ENCODE results near the gene KDSR. TPM values are rescaled to one million over a fixed set of nuclear protein-coding genes. Genes with fewer than 3 reads are reported as not detected.

KDSR gene
- total RNA-seq, 2 experiments from 2014 or later, result 75.2 to 81.5 TPM

GRCh38 chr18:63318889-63319382 lies 48.1 kb downstream of the KDSR start:
- no peaks in the 10 kb centered on the region for H3K9me3 Mint-ChIP-seq
- peaks cover 36% of the 10 kb centered on the region for H3K4me1 Mint-ChIP-seq (ENCODE audit: low read depth)
- peak overlapping the region; percentile 97 for H3K27ac Mint-ChIP-seq
- peak overlapping the region; percentile 98 for H3K4me3 Mint-ChIP-seq
- H3K27me3 Mint-ChIP-seq (ENCODE audit: low read depth), result no peaks in the 10 kb centered on the region
- H3K36me3 Mint-ChIP-seq (ENCODE audit: low read depth), result peaks cover 32% of the 10 kb centered on the region
- intact Hi-C loops (cut with micrococcal nuclease), result loop anchor here (1.0 to 2.0 kb wide), 8 partner anchors 106 to 1132 kb away; partner anchors contain the start of genes PHLPP1, PIGN, RELCH and ZCCHC2
- no peak for DNase-seq
- CTCF ChIA-PET, result interaction anchor here (1.1 to 3.6 kb wide), 26 partner anchors 11 to 304 kb away, joined by 3 to 84 read pairs (median 10); no protein-coding TSS in a partner anchor

GRCh38 chr18:63317982-63318888 lies 48.8 kb downstream of the KDSR start:
- Mint-ChIP-seq H3K27me3 (ENCODE audit: low read depth) (no peaks in the 10 kb centered on the region), H3K4me1 (ENCODE audit: low read depth) (peaks cover 42% of the 10 kb centered on the region), H3K4me3 (peak overlapping the region; percentile 98), H3K36me3 (ENCODE audit: low read depth) (peaks cover 35% of the 10 kb centered on the region), H3K27ac (peak overlapping the region; percentile 97), H3K9me3 (no peaks in the 10 kb centered on the region)
- intact Hi-C loops (cut with micrococcal nuclease), result loop anchor here (1.0 to 2.0 kb wide), 9 partner anchors 9 to 1131 kb away; partner anchors contain the start of genes PHLPP1, PIGN, RELCH and ZCCHC2
- CTCF ChIA-PET, result interaction anchor here (0.6 to 3.6 kb wide), 50 partner anchors 11 to 305 kb away, joined by 3 to 84 read pairs (median 4); no protein-coding TSS in a partner anchor
- peak; percentile 93 for DNase-seq

DNA sequence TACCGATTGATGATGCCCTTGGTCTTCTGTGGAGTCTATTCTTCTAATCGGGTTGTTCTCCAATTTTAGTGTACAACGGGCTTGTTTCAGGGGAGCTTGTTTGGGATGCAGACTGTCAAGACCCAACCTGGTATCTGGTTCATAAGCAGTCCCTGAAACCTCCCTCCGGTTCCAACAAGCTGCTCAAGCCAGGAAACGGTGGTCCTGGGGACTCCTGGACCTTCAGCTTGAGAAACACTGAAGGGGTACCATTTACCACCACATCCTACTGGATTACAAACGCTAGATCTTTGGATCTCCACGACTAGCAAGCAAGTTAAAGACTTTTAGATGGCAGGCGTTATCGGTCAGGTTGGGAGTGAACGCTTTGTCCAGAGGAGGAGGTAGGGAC lies 49.5 kb downstream of the KDSR start:
- no peaks in the 10 kb centered on the region for H3K27me3 Mint-ChIP-seq (ENCODE audit: low read depth)
- intact Hi-C loops (cut with micrococcal nuclease), result loop anchor here (1.0 kb wide), 1 partner anchor 8 kb away; no protein-coding TSS in a partner anchor

DNA sequence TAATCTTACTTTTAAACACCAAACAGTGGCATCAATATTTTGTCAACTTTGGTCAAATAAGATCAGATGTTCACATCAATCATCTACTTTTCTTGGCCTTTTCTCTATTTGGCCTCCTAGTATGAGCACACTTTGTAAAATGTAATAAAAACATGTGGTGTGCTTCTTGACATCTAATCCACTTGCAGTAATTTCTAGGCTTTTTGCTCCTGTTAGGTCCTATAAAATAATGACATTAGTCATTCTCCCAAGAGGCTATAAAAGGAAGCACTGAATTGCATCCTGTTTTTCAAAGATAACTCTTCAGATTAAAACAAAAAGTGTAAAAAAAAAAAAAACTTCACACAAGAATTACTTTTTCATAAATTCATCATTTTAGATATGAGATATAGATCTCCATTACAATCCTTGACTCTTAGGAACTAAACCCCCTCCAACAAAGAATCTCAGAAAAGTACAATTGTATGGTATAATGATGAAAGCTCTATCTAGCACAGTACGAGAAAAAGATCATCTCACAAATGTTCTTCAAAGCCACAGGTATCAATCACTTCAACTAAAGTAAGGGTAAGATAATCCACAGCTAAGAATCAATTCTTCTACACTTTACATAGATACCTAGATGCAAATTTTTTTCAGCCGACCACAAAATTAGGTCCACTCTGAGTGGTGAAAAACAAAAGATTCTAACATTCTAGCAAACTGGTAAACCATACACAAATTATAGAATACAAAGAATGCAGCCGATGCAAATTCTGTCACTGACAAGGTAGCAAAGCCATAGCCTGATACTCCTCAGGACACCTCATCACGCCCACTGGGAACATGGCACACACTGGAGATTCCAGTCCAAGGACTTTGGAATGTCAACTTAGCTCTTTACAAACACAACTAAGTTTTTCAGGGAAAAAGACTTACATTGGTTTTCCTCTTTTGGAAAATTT lies 50.1 kb downstream of the KDSR start:
- DNase-seq, result no peak
- peaks cover 45% of the 10 kb centered on the region for H3K4me1 Mint-ChIP-seq (ENCODE audit: low read depth)
- CTCF ChIA-PET, result interaction anchor here (0.6 to 3.6 kb wide), 32 partner anchors 9 to 304 kb away, joined by 3 to 84 read pairs (median 6); no protein-coding TSS in a partner anchor
- peak overlapping the region; percentile 98 for H3K4me3 Mint-ChIP-seq
- no peaks in the 10 kb centered on the region for H3K9me3 Mint-ChIP-seq
- no peaks in the 10 kb centered on the region for H3K27me3 Mint-ChIP-seq (ENCODE audit: low read depth)
- peak overlapping the region; percentile 91 for H3K27ac Mint-ChIP-seq
- intact Hi-C loops (cut with micrococcal nuclease), result loop anchor here (1.0 kb wide), 2 partner anchors 8 to 29 kb away; no protein-coding TSS in a partner anchor
- H3K36me3 Mint-ChIP-seq (ENCODE audit: low read depth), result peaks cover 35% of the 10 kb centered on the region

More for the DNA sequence above, 49.5 kb downstream of the KDSR start:
- peak overlapping the region; percentile 98 for H3K4me3 Mint-ChIP-seq
- H3K4me1 Mint-ChIP-seq (ENCODE audit: low read depth), result peaks cover 44% of the 10 kb centered on the region
- DNase-seq, result no peak
- CTCF ChIA-PET, result interaction anchor here (0.6 to 3.6 kb wide), 42 partner anchors 10 to 304 kb away, joined by 3 to 84 read pairs (median 5); no protein-coding TSS in a partner anchor
- H3K27ac Mint-ChIP-seq, result peak overlapping the region; percentile 91
- no peaks in the 10 kb centered on the region for H3K9me3 Mint-ChIP-seq
- peaks cover 35% of the 10 kb centered on the region for H3K36me3 Mint-ChIP-seq (ENCODE audit: low read depth)

DNA sequence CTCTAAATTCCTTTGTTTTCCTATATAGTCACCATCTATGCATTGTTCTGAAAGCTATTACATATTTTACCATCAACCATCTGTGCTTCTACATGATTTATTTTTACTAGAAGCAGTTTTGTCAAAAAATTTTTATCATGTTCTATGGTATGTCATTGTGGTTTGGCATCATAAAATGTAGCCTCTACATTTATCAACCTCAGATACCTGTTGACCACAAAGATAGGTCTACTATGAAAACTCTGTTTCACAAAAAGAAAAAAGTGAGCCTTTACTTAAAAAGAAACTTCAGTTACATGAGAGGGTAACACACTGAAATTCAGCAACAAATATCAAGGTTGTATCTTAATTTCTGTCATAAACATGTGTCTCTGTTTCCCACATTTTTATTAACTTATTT lies 51.1 kb downstream of the KDSR start:
- Mint-ChIP-seq H3K27ac (peak overlapping the region; percentile 91), H3K27me3 (ENCODE audit: low read depth) (no peaks in the 10 kb centered on the region)

DNA sequence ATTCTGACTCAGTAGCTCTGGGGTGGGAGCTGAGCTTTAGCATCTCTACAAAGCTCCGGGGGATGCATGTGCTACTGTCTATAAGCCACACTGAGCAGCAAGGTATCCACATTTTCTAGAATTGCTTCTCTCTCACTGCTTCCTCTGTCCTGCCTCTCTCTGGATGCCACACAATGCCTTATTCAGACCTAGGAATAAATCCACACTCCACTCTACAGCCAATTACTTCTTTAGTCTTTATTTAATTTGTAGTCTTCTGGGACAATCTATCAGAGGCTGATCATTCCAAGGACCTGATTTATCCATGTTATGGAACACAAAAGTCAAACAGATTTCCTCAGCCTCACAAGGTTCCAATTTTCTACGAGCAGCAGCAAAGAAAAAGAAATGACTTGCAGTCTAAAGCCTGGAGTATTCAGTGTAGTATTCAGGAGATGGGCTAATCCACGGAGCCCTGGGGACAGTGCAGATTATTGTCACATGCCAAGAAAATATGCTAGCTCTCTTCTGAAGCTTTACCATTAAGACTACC lies 51.8 kb downstream of the KDSR start:
- Mint-ChIP-seq H3K36me3 (ENCODE audit: low read depth) (peaks cover 36% of the 10 kb centered on the region), H3K4me1 (ENCODE audit: low read depth) (peaks cover 53% of the 10 kb centered on the region), H3K9me3 (no peaks in the 10 kb centered on the region), H3K4me3 (peak overlapping the region; percentile 98), H3K27ac (peak overlapping the region; percentile 57), H3K27me3 (ENCODE audit: low read depth) (no peaks in the 10 kb centered on the region)
- CTCF ChIA-PET, result interaction anchor here (0.7 to 2.8 kb wide), 11 partner anchors 7 to 299 kb away, joined by 3 to 19 read pairs (median 3); no protein-coding TSS in a partner anchor
- no peak for DNase-seq
- intact Hi-C loops (cut with micrococcal nuclease), result loop anchor here (2.0 kb wide), 1 partner anchor 46 kb away; no protein-coding TSS in a partner anchor

More for the DNA sequence above, 51.1 kb downstream of the KDSR start:
- CTCF ChIA-PET, result interaction anchor here (0.8 to 2.8 kb wide), 8 partner anchors 8 to 300 kb away, joined by 3 to 19 read pairs (median 10); no protein-coding TSS in a partner anchor
- Mint-ChIP-seq H3K4me3 (peak overlapping the region; percentile 98), H3K9me3 (no peaks in the 10 kb centered on the region), H3K36me3 (ENCODE audit: low read depth) (peaks cover 35% of the 10 kb centered on the region), H3K4me1 (ENCODE audit: low read depth) (peaks cover 50% of the 10 kb centered on the region)
- no peak for DNase-seq
- intact Hi-C loops (cut with micrococcal nuclease), result loop anchor here (1.0 to 2.0 kb wide), 2 partner anchors 28 to 47 kb away; no protein-coding TSS in a partner anchor

GRCh38 chr18:63314062-63314790 lies 52.8 kb downstream of the KDSR start:
- no peaks in the 10 kb centered on the region for H3K9me3 Mint-ChIP-seq
- peaks cover 60% of the 10 kb centered on the region for H3K4me1 Mint-ChIP-seq (ENCODE audit: low read depth)
- no peaks in the 10 kb centered on the region for H3K27me3 Mint-ChIP-seq (ENCODE audit: low read depth)
- peaks cover 37% of the 10 kb centered on the region for H3K36me3 Mint-ChIP-seq (ENCODE audit: low read depth)
- H3K27ac Mint-ChIP-seq, result peak overlapping the region; percentile 57
- CTCF ChIA-PET, result interaction anchor here (0.7 to 2.8 kb wide), 9 partner anchors 13 to 298 kb away, joined by 3 to 19 read pairs (median 10); no protein-coding TSS in a partner anchor
- no peak for DNase-seq
- intact Hi-C loops (cut with micrococcal nuclease), result loop anchor here (1.0 to 2.0 kb wide), 2 partner anchors 11 to 45 kb away; no protein-coding TSS in a partner anchor
- H3K4me3 Mint-ChIP-seq, result peak overlapping the region; percentile 98

DNA sequence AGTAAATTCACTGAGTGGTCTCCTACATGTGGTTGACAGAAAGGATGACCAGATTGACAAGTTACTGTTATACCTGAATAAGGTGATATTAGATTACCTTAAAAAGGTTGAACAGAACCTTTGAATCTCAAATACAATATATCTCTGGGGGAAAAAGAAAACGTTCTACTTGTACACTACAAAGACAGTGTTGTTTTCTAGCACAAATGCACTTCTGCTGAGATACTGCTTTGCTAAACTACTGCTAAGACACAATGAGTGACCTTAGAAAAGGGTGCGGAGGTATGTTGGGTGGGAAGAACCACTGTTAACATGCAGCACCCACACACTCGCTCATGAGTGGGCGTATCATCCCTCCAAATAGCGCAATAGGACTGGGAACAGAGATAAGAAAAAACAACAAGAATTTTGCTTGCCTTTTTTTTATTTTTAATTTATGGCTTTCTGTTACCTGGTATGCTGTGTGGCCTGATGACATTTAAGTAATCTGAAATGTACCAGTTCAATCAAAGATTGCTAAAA lies 53.5 kb downstream of the KDSR start:
- intact Hi-C loops (cut with micrococcal nuclease), result no loop called here
- no peak for DNase-seq
- H3K4me1 Mint-ChIP-seq (ENCODE audit: low read depth), result peaks cover 64% of the 10 kb centered on the region
- H3K4me3 Mint-ChIP-seq, result peak overlapping the region; percentile 54
- H3K27ac Mint-ChIP-seq, result peak overlapping the region; percentile 75
- CTCF ChIA-PET, result interaction anchor here (2.3 to 2.8 kb wide), 4 partner anchors 12 to 193 kb away, joined by 10 to 19 read pairs (median 14); no protein-coding TSS in a partner anchor
- H3K27me3 Mint-ChIP-seq (ENCODE audit: low read depth), result no peaks in the 10 kb centered on the region
- H3K36me3 Mint-ChIP-seq (ENCODE audit: low read depth), result peaks cover 29% of the 10 kb centered on the region
- no peaks in the 10 kb centered on the region for H3K9me3 Mint-ChIP-seq

GRCh38 chr18:63312737-63313395 lies 54.1 kb downstream of the KDSR start:
- intact Hi-C loops (cut with micrococcal nuclease), result no loop called here

DNA sequence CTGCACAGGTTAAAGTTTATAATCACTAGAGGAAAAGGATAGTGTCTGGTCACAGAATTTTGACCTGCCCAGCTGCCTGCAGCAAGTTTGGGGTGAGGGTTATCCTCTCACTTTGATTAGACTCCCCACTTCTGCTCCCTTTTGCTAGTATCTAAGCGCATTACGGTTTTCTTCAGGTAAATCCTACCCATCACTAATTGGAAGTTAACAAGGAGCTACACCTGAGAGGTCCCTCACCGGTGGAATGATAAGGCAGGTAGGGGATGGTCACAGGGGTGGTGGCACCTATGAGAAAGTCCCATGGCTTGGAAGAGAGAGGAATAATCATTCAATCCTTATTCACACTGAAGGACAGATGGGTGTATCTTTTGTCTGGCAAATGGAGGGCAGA lies 55.0 kb downstream of the KDSR start:
- H3K4me1 Mint-ChIP-seq (ENCODE audit: low read depth), result peaks cover 77% of the 10 kb centered on the region
- no peak for DNase-seq
- intact Hi-C loops (cut with micrococcal nuclease), result no loop called here
- CTCF ChIA-PET, result interaction anchor here (1.3 to 1.8 kb wide), 4 partner anchors 11 to 295 kb away, joined by 4 to 6 read pairs (median 4); no protein-coding TSS in a partner anchor
- H3K27ac Mint-ChIP-seq, result peak overlapping the region; percentile 16
- H3K27me3 Mint-ChIP-seq (ENCODE audit: low read depth), result no peaks in the 10 kb centered on the region
- H3K36me3 Mint-ChIP-seq (ENCODE audit: low read depth), result peaks cover 20% of the 10 kb centered on the region
- no peaks in the 10 kb centered on the region for H3K9me3 Mint-ChIP-seq
- H3K4me3 Mint-ChIP-seq, result no peak overlapping the region

More at GRCh38 chr18:63312737-63313395, 54.1 kb downstream of the KDSR start:
- no peaks in the 10 kb centered on the region for H3K9me3 Mint-ChIP-seq
- H3K4me1 Mint-ChIP-seq (ENCODE audit: low read depth), result peaks cover 69% of the 10 kb centered on the region
- H3K36me3 Mint-ChIP-seq (ENCODE audit: low read depth), result peaks cover 26% of the 10 kb centered on the region
- peak overlapping the region; percentile 75 for H3K27ac Mint-ChIP-seq
- CTCF ChIA-PET, result interaction anchor here (1.7 kb wide), 1 partner anchor 296 kb away, joined by 6 read pairs; no protein-coding TSS in a partner anchor
- H3K27me3 Mint-ChIP-seq (ENCODE audit: low read depth), result no peaks in the 10 kb centered on the region
- DNase-seq, result no peak
- H3K4me3 Mint-ChIP-seq, result peak overlapping the region; percentile 54
